T-helper 1 cell treated with Interleukin-12 subunit alpha and Interleukin-12 subunit beta and Interleukin-4 antibody, amounts not matched to agents 30 μg/mL and 1 μg/mL, for 36 hours (primary cell): ENCODE results near the gene KIAA0232.
"Not testable (repeated sequence)": the region's sequence is repeated elsewhere in the genome, so short reads cannot be mapped to it uniquely, and the experiment has no call there.

ENCODE experiments used
- H3K27ac Mint-ChIP-seq: one replicate; pipeline ENCODE4 v1.8.0; 2021; ENCODE audit warnings: mild to moderate bottlenecking, mixed read lengths
- H3K27me3 Mint-ChIP-seq: one replicate; pipeline ENCODE4 v1.8.0; 2021; ENCODE audit warnings: low read depth, mixed read lengths
- H3K36me3 Mint-ChIP-seq: one replicate; pipeline ENCODE4 v1.8.0; 2021; ENCODE audit warnings: low read depth, mixed read lengths
- H3K4me1 Mint-ChIP-seq: one replicate; pipeline ENCODE4 v1.8.0; 2021; ENCODE audit warnings: low read depth, mixed read lengths
- H3K4me3 Mint-ChIP-seq: one replicate; pipeline ENCODE4 v1.8.0; 2021; ENCODE audit warnings: mild to moderate bottlenecking, moderate library complexity, mixed read lengths
- H3K9me3 Mint-ChIP-seq: one replicate; pipeline ENCODE4 v1.8.0; 2021; ENCODE audit warnings: mixed read lengths

Gene KIAA0232

GRCh38 chr4:6824772-6825402, 42.4 kb downstream of the KIAA0232 start:
- Mint-ChIP-seq H3K4me1 (peaks cover 18% of the 10 kb centered on the region), H3K27me3 (no peaks in the 10 kb centered on the region), H3K4me3 (no peak overlapping the region), H3K27ac (no peak overlapping the region), H3K9me3 (peaks cover 15% of the 10 kb centered on the region), H3K36me3 (peaks cover 39% of the 10 kb centered on the region)

DNA sequence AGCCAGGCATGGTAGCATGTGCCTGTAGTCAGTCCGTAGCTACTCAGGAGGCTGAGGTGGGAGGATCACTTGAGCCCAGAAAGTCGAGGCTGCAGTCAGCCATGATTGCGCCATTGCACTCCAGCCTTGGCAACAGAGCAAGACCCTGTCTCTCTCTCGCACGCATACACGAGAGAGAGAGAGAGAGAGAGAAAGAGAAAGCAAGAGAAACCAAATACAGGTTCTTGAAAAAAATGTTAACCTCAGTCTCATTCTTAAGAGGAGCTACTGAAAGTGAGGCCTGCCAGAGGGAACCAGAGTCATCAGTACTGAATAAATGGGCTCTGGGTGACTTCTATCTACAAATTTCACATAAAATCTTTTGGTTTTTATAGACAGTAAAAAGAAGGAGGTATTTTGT, 42.9 kb downstream of the KIAA0232 start:
- no peak overlapping the region for H3K27ac Mint-ChIP-seq
- no peaks in the 10 kb centered on the region for H3K27me3 Mint-ChIP-seq
- peaks cover 16% of the 10 kb centered on the region for H3K4me1 Mint-ChIP-seq
- no peak overlapping the region for H3K4me3 Mint-ChIP-seq
- H3K36me3 Mint-ChIP-seq: peaks cover 34% of the 10 kb centered on the region
- peaks cover 11% of the 10 kb centered on the region for H3K9me3 Mint-ChIP-seq

GRCh38 chr4:6826781-6827508, 44.4 kb downstream of the KIAA0232 start:
- Mint-ChIP-seq H3K27me3 (no peaks in the 10 kb centered on the region), H3K9me3 (peaks cover 5% of the 10 kb centered on the region), H3K4me1 (peaks cover 15% of the 10 kb centered on the region), H3K36me3 (peaks cover 40% of the 10 kb centered on the region), H3K27ac (no peak overlapping the region), H3K4me3 (no peak overlapping the region)

- Mint-ChIP-seq H3K4me3 (no peak overlapping the region), H3K36me3 (peaks cover 44% of the 10 kb centered on the region), H3K27ac (no peak overlapping the region), H3K4me1 (peaks cover 16% of the 10 kb centered on the region), H3K9me3 (no peaks in the 10 kb centered on the region), H3K27me3 (no peaks in the 10 kb centered on the region)
Measured at GRCh38 chr4:6829086-6829485, 46.6 kb downstream of the KIAA0232 start.

DNA sequence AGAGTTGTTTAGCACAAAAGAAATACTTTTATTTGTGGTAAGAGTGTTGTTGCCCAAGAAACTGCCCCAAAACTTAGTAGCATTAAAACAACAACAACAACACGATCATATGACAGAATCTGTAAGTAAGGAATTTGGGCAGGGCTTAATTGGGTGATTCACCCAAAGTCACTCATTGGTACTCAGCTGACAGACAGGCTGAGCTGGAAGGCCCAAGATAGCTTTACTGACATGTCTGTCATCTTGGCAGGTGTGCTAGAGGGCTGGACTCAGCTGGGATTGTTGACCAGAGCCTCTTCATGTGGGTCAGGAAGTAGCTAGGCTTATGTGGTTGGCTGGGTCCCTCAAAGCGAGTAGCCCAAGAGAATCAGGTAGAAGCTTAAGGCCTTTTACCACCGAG, 52.3 kb downstream of the KIAA0232 start:
- Mint-ChIP-seq H3K27me3 (no peaks in the 10 kb centered on the region), H3K27ac (no peak overlapping the region), H3K36me3 (peaks cover 29% of the 10 kb centered on the region), H3K4me3 (no peak overlapping the region), H3K4me1 (peaks cover 2% of the 10 kb centered on the region), H3K9me3 (peaks cover 4% of the 10 kb centered on the region)

- not testable (repeated sequence) for H3K27me3 Mint-ChIP-seq, H3K9me3 Mint-ChIP-seq, H3K4me3 Mint-ChIP-seq, H3K27ac Mint-ChIP-seq, H3K4me1 Mint-ChIP-seq
- H3K36me3 Mint-ChIP-seq: peaks cover 29% of the 10 kb centered on the region
Measured at GRCh38 chr4:6835616-6836015, 53.1 kb downstream of the KIAA0232 start.

- H3K36me3 Mint-ChIP-seq: peaks cover 21% of the 10 kb centered on the region
- not testable (repeated sequence) for H3K4me3 Mint-ChIP-seq, H3K27ac Mint-ChIP-seq, H3K4me1 Mint-ChIP-seq, H3K9me3 Mint-ChIP-seq, H3K27me3 Mint-ChIP-seq
Measured at GRCh38 chr4:6837106-6837505, 54.6 kb downstream of the KIAA0232 start.

- Mint-ChIP-seq H3K9me3 (peaks cover 4% of the 10 kb centered on the region), H3K27ac (no peak overlapping the region), H3K36me3 (peaks cover 21% of the 10 kb centered on the region), H3K4me3 (no peak overlapping the region), H3K27me3 (no peaks in the 10 kb centered on the region), H3K4me1 (no peaks in the 10 kb centered on the region)
Measured at GRCh38 chr4:6839579-6839978, 57.1 kb downstream of the KIAA0232 start.

GRCh38 chr4:6840062-6840976, 57.8 kb downstream of the KIAA0232 start:
- Mint-ChIP-seq H3K9me3 (peaks cover 4% of the 10 kb centered on the region), H3K27me3 (no peaks in the 10 kb centered on the region), H3K4me1 (no peaks in the 10 kb centered on the region), H3K36me3 (peaks cover 20% of the 10 kb centered on the region), H3K4me3 (no peak overlapping the region), H3K27ac (no peak overlapping the region)

- Mint-ChIP-seq H3K27ac (no peak overlapping the region), H3K27me3 (no peaks in the 10 kb centered on the region), H3K9me3 (peaks cover 8% of the 10 kb centered on the region), H3K4me3 (no peak overlapping the region), H3K36me3 (peaks cover 22% of the 10 kb centered on the region), H3K4me1 (peaks cover 4% of the 10 kb centered on the region)
Measured at GRCh38 chr4:6845027-6845426, 62.5 kb downstream of the KIAA0232 start.

DNA sequence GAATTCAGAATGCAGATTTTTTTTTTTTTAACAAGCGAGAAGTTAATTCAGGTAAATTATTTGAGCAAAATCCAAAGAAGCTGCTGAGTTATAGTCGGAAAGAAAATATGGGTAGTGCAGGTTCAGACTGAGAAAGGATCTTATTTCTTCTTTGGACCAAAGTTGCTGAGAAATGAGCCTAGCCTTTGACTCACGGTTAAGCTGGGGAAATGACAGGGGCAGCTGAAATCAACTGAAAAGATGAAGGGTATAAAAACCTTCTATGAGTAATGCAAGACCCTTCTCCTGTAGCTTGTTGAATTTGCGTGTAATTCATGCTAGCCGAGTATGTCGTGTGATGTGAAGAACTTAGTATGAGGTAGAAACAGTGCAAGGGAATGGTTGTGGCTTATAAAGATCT, 63.0 kb downstream of the KIAA0232 start:
- H3K4me3 Mint-ChIP-seq: no peak overlapping the region
- H3K4me1 Mint-ChIP-seq: peaks cover 4% of the 10 kb centered on the region
- no peaks in the 10 kb centered on the region for H3K27me3 Mint-ChIP-seq
- no peak overlapping the region for H3K27ac Mint-ChIP-seq
- H3K36me3 Mint-ChIP-seq: peaks cover 22% of the 10 kb centered on the region
- peaks cover 8% of the 10 kb centered on the region for H3K9me3 Mint-ChIP-seq

- Mint-ChIP-seq H3K4me3 (no peak overlapping the region), H3K9me3 (peaks cover 15% of the 10 kb centered on the region), H3K4me1 (peaks cover 4% of the 10 kb centered on the region), H3K27me3 (no peaks in the 10 kb centered on the region), H3K36me3 (peaks cover 33% of the 10 kb centered on the region), H3K27ac (no peak overlapping the region)
Measured at GRCh38 chr4:6847178-6847577, 64.7 kb downstream of the KIAA0232 start.

GRCh38 chr4:6848717-6849305, 66.3 kb downstream of the KIAA0232 start:
- Mint-ChIP-seq H3K36me3 (peaks cover 49% of the 10 kb centered on the region), H3K27me3 (no peaks in the 10 kb centered on the region), H3K9me3 (peaks cover 25% of the 10 kb centered on the region), H3K4me3 (no peak overlapping the region), H3K27ac (no peak overlapping the region), H3K4me1 (peaks cover 10% of the 10 kb centered on the region)

GRCh38 chr4:6849691-6850090, 67.2 kb downstream of the KIAA0232 start:
- H3K4me1 Mint-ChIP-seq: peaks cover 12% of the 10 kb centered on the region
- no peak overlapping the region for H3K4me3 Mint-ChIP-seq
- no peak overlapping the region for H3K27ac Mint-ChIP-seq
- peaks cover 25% of the 10 kb centered on the region for H3K9me3 Mint-ChIP-seq
- H3K36me3 Mint-ChIP-seq: peaks cover 45% of the 10 kb centered on the region
- H3K27me3 Mint-ChIP-seq: no peaks in the 10 kb centered on the region
